GM19467 (cell line): ENCODE measurements around the gene CMTM3.
"Not testable (repeated sequence)": the region's sequence is repeated elsewhere in the genome, so short reads cannot be mapped to it uniquely, and the experiment has no call there.

Experiments used
- ATAC-seq: cut with Tn5 transposase; IDR thresholded peaks from one replicate; pipeline ENCODE4 v1.9.1; 2021; ENCODE audit warnings: mild to moderate bottlenecking, moderate library complexity; ENCODE audit not compliant: unreplicated experiment

The CMTM3 gene

GRCh38 chr16:66581246-66581952 lies 23.1 kb upstream of the CMTM3 start:
- ATAC-seq: no peak

GRCh38 chr16:66585481-66586239 lies 18.8 kb upstream of the CMTM3 start:
- ATAC-seq: no peak

GRCh38 chr16:66587881-66588600 lies 16.5 kb upstream of the CMTM3 start:
- ATAC-seq: no peak

GRCh38 chr16:66588981-66589713 lies 15.4 kb upstream of the CMTM3 start:
- ATAC-seq: peak; percentile 71

GRCh38 chr16:66590322-66590721 lies 14.2 kb upstream of the CMTM3 start:
- no peak for ATAC-seq

- no peak for ATAC-seq
Observed at GRCh38 chr16:66591018-66591417, 13.5 kb upstream of the CMTM3 start.

- no peak for ATAC-seq
Observed at GRCh38 chr16:66592241-66592640, 12.3 kb upstream of the CMTM3 start.

GRCh38 chr16:66592814-66593213 lies 11.7 kb upstream of the CMTM3 start:
- no peak for ATAC-seq

- no peak for ATAC-seq
Observed at GRCh38 chr16:66594739-66595138, 9.8 kb upstream of the CMTM3 start.

- ATAC-seq: not testable (repeated sequence)
Observed at GRCh38 chr16:66596559-66596958, 7.9 kb upstream of the CMTM3 start.

GRCh38 chr16:66596986-66597848 lies 7.3 kb upstream of the CMTM3 start:
- ATAC-seq: no peak

- ATAC-seq: no peak
Observed at GRCh38 chr16:66598111-66598510, 6.4 kb upstream of the CMTM3 start.

GRCh38 chr16:66599726-66600125 lies 4.8 kb upstream of the CMTM3 start:
- ATAC-seq: no peak

- no peak for ATAC-seq
Observed at GRCh38 chr16:66600477-66600876, 4.0 kb upstream of the CMTM3 start.

- no peak for ATAC-seq
Observed at GRCh38 chr16:66601471-66601870, 3.0 kb upstream of the CMTM3 start.

- ATAC-seq: no peak
Observed at GRCh38 chr16:66603537-66604375, 748 bp upstream of the CMTM3 start.

- ATAC-seq: peak; percentile 3
Observed at GRCh38 chr16:66605177-66605978, 874 bp downstream of the CMTM3 start.

GRCh38 chr16:66605979-66606751 lies 1.7 kb downstream of the CMTM3 start:
- peak; percentile 45 for ATAC-seq
